ENCODE measurements around the gene CDK3. TPM values are rescaled to one million over a fixed set of nuclear protein-coding genes. Genes with fewer than 3 reads are reported as not detected.

Gene CDK3
- polyA plus RNA-seq, 2 of the 4 experiments (the other 2 are of a cell fraction), result 5.1 to 5.5 TPM

DNA sequence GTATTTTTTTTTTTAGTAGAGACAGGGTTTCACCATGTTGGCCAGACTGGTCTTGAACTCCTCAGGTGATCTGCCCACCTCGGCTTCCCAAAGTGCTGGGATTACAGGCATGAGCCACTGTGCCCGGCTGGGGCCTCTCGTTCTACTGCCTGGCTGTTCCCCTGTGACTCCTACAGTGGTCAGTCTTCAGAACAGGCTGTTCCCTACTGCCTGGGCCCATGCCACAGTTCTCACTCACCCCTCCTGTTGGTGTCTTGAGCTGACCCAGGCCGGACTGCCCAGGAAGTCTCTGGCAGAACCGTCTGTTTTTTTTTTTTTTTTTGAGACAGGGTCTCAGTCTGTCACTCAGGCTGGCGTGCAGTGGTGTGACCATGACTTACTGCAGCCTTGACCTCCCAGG is 3.3 kb downstream of the CDK3 start:
- DNase-seq (ENCODE audit: low read depth in 1 of 2, low spot score in 1 of 2), result no peak
- POLR2A ChIA-PET, result interaction anchor here (0.7 kb wide), 1 partner anchor 138 kb away, joined by 4 read pairs; no protein-coding TSS in a partner anchor
- 95% methylated on average over 6 of the region's 6 CpGs for WGBS (ENCODE audit: missing lambda C conversion rate)
- Histone ChIP-seq H3K9me3 (no peaks in the 10 kb centered on the region), H3K27ac (no peak overlapping the region), H3K4me3 (no peak overlapping the region), H3K4me2 (no peak overlapping the region), H3K4me1 (peaks cover 3% of the 10 kb centered on the region; the same call in 1 of the 3 replicates)
- no peak for ATAC-seq
- no peak for TF ChIP-seq GATA3 (IDR thresholded peaks at IDR 0.05; ENCODE audit: borderline replicate concordance)
- TF ChIP-seq RCOR1 (IDR thresholded peaks at IDR 0.05; ENCODE audit: low read depth, low read length), result no peak
- no peak for TF ChIP-seq KDM5A (IDR thresholded peaks at IDR 0.05)
- TF ChIP-seq SREBF2 (IDR thresholded peaks at IDR 0.05), result no peak
- no peak for TF ChIP-seq JUNB (IDR thresholded peaks at IDR 0.05)
- TF ChIP-seq EHMT2 (IDR thresholded peaks at IDR 0.05; ENCODE audit: low read depth), result no peak
- no peak for TF ChIP-seq KDM1A (IDR thresholded peaks at IDR 0.05; ENCODE audit: low read depth)
- no peak for TF ChIP-seq CHD4 (IDR thresholded peaks at IDR 0.05; ENCODE audit: borderline replicate concordance)
- TF ChIP-seq, protein P1, sequence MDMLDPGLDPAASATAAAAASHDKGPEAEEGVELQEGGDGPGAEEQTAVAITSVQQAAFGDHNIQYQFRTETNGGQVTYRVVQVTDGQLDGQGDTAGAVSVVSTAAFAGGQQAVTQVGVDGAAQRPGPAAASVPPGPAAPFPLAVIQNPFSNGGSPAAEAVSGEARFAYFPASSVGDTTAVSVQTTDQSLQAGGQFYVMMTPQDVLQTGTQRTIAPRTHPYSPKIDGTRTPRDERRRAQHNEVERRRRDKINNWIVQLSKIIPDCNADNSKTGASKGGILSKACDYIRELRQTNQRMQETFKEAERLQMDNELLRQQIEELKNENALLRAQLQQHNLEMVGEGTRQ (IDR thresholded peaks at IDR 0.05), result no peak
- FAIRE-seq, result no peak
- CTCF ChIA-PET, result interaction anchor here (0.6 to 24.2 kb wide), 19 partner anchors 8 to 276 kb away, joined by 3 to 408 read pairs (median 7); partner anchors contain the start of genes EVPL, EXOC7, MRPL38 and TRIM65

DNA sequence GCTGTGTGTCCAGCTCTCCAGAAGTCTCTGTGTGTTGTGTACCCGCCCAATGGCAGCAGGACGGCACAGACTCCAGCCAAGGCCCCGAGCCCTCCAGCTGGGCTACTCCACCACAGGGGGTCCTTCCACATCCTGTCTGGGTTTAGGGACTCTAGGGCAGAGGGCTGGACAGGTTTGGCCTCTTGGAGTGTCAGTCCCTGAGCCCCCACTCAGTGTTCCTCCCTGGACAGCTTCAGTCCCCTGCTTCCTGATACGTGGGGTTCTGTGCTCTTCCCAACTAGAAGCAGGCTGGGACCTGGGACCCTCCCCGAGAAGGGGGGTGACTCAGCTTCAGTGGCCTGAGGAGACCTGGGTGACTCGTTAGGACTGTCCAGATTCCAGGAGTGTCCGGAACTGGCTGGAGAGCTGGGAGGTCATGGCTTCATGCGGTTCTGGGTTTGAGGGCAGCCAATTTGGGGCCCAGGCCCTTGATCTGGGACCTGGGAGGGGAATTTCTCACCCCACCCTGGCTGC is 4.2 kb downstream of the CDK3 start:
- ChIA-PET POLR2A (interaction anchor here (0.7 to 1.1 kb wide), 2 partner anchors 99 to 137 kb away, joined by 3 to 4 read pairs; no protein-coding TSS in a partner anchor), CTCF (interaction anchor here (0.6 to 24.2 kb wide), 40 partner anchors 9 to 380 kb away, joined by 3 to 408 read pairs (median 4); partner anchors contain the start of genes EVPL, EXOC7, MRPL38 and SPHK1)
- TF ChIP-seq ESRRA (IDR thresholded peaks at IDR 0.05; ENCODE audit: borderline replicate concordance, low read length), result no peak
- TF ChIP-seq HOXB13 (CRISPR knock-in tag; IDR thresholded peaks at IDR 0.05; ENCODE audit: low read depth), result no peak
- TF ChIP-seq JUNB (IDR thresholded peaks at IDR 0.05), result no peak
- TF ChIP-seq TFCP2L1 (CRISPR knock-in tag; IDR thresholded peaks at IDR 0.05), result no peak
- TF ChIP-seq ZFP36 (IDR thresholded peaks at IDR 0.05; ENCODE audit: borderline replicate concordance, partially characterized antibody), result no peak
- no peak for TF ChIP-seq FOSL2 (IDR thresholded peaks at IDR 0.05)
- no peak; the same call in 1 of the 2 replicates for TF ChIP-seq FOSL2 (CRISPR knock-in tag; IDR thresholded peaks at IDR 0.05)
- TF ChIP-seq, protein P2, sequence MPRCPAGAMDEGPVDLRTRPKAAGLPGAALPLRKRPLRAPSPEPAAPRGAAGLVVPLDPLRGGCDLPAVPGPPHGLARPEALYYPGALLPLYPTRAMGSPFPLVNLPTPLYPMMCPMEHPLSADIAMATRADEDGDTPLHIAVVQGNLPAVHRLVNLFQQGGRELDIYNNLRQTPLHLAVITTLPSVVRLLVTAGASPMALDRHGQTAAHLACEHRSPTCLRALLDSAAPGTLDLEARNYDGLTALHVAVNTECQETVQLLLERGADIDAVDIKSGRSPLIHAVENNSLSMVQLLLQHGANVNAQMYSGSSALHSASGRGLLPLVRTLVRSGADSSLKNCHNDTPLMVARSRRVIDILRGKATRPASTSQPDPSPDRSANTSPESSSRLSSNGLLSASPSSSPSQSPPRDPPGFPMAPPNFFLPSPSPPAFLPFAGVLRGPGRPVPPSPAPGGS (IDR thresholded peaks at IDR 0.05), result no peak
- TF ChIP-seq, protein P3, sequence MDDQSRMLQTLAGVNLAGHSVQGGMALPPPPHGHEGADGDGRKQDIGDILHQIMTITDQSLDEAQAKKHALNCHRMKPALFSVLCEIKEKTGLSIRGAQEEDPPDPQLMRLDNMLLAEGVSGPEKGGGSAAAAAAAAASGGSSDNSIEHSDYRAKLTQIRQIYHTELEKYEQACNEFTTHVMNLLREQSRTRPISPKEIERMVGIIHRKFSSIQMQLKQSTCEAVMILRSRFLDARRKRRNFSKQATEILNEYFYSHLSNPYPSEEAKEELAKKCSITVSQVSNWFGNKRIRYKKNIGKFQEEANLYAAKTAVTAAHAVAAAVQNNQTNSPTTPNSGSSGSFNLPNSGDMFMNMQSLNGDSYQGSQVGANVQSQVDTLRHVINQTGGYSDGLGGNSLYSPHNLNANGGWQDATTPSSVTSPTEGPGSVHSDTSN (IDR thresholded peaks at IDR 0.05), result no peak
- no peak for TF ChIP-seq RARB (CRISPR knock-in tag; IDR thresholded peaks at IDR 0.05)
- TF ChIP-seq, protein P4, sequence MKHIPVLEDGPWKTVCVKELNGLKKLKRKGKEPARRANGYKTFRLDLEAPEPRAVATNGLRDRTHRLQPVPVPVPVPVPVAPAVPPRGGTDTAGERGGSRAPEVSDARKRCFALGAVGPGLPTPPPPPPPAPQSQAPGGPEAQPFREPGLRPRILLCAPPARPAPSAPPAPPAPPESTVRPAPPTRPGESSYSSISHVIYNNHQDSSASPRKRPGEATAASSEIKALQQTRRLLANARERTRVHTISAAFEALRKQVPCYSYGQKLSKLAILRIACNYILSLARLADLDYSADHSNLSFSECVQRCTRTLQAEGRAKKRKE (CRISPR knock-in tag; IDR thresholded peaks at IDR 0.05; ENCODE audit: low read depth), result no peak
- TF ChIP-seq, protein P5, sequence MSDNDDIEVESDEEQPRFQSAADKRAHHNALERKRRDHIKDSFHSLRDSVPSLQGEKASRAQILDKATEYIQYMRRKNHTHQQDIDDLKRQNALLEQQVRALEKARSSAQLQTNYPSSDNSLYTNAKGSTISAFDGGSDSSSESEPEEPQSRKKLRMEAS (IDR thresholded peaks at IDR 0.05), result no peak
- TF ChIP-seq CHD2 (IDR thresholded peaks at IDR 0.05; ENCODE audit: low read length, partially characterized antibody), result no peak
- no peak for TF ChIP-seq RAD21 (conservative IDR thresholded peaks at IDR 0.05 in 1 of 2, IDR thresholded peaks at IDR 0.05 in 1 of 2)
- no peak for TF ChIP-seq FOSB (CRISPR knock-in tag; IDR thresholded peaks at IDR 0.05)
- no peak for TF ChIP-seq EHMT2 (IDR thresholded peaks at IDR 0.05; ENCODE audit: low read depth)
- no peak for TF ChIP-seq GATA3 (IDR thresholded peaks at IDR 0.05; ENCODE audit: borderline replicate concordance)
- no peak for TF ChIP-seq HDAC2 (IDR thresholded peaks at IDR 0.05)
- TF ChIP-seq HEYL (CRISPR knock-in tag; IDR thresholded peaks at IDR 0.05), result no peak
- TF ChIP-seq SMC3 (IDR thresholded peaks at IDR 0.05), result no peak
- no peak for TF ChIP-seq PHF8 (IDR thresholded peaks at IDR 0.05; ENCODE audit: borderline replicate concordance, low read depth)
- Histone ChIP-seq H3K4me1 (peaks cover 3% of the 10 kb centered on the region; the same call in 1 of the 3 replicates), H3K27ac (0 out of 6 replicates have a peak overlapping the region, but pooled peaks of 1 of the 2 experiments have one; percentile 12), H3K4me3 (no peak overlapping the region), H3K4me2 (no peak overlapping the region), H3K9me3 (no peaks in the 10 kb centered on the region)
- no peak for DNase-seq (ENCODE audit: low read depth in 1 of 2, low spot score in 1 of 2)
- no peak for FAIRE-seq
- WGBS (ENCODE audit: missing lambda C conversion rate), result 63% methylated on average over 8 of the region's 8 CpGs
- ATAC-seq, result no peak

Measured in A549 (cell line).